Measurements from ENCODE around the gene KRTAP20-3.

Gene KRTAP20-3

DNA sequence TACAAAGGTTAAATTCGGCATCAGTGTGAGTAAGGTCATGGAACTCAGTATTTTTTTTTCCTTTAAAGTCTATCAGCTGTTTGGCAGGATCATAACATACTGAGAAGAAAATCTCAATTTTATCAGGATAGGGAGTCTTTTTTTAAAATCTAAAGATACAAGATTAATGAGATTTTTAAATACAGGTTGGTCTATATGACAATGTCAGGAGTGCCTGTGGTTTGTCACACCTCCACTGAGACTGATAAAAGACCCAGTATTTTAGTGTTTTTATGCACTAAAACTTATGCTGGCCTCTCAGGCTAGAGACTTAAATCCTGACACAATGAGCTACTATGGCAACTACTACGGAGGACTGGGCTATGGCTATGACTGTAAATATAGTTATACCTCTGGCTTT lies at the start of gene KRTAP20-3:
TSS of gene KRTAP20-3 (plus strand) at position 301 of the 400 bp plus-strand sequence.
- DNase-seq = no peak

DNA sequence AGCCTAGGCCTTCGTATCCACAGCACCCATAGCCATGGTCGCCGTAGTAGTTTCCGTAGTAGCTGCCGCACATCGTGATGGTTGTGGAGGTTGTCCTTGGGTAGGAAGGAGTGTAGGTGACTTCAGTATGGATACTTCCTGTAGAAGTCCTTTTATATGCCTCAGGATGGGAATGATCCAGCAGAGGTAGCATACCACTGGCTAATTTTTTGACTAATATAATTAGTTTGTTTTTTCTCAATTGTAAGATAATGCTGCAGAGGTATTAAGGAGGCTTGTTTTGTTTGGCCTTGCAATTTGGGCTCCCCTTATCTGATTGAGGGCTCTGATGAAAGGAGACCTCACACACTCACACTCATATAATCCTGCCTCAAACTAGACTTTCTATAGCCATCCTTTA lies 43.9 kb upstream of the KRTAP20-3 start, which contains the start of gene KRTAP6-2:
TSS of gene KRTAP6-2 (minus strand) at position 101 of the 400 bp plus-strand sequence. CDS start at position 73, 28 bp downstream.
- no peak for DNase-seq

DNA sequence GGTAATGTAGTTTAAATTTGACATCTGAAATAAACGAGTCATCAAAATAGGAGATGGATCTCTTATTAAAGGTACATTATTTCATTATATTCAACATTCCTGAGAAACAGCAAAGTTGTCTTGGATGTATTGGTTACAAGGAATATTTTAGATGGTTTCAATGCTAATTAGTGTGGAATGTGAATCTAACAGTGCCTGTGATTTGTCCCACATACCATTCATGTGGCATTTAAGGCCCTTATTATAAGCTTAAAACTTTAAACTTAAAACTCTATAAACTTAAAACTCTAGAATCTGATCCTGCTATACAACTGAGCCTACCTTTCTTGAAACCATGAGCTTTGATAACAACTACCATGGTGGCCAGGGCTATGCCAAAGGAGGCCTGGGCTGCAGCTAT lies 41.9 kb upstream of the KRTAP20-3 start, which contains the start of gene KRTAP22-1:
TSS of gene KRTAP22-1 (plus strand) at position 301 of the 400 bp plus-strand sequence.
- DNase-seq = no peak

DNA sequence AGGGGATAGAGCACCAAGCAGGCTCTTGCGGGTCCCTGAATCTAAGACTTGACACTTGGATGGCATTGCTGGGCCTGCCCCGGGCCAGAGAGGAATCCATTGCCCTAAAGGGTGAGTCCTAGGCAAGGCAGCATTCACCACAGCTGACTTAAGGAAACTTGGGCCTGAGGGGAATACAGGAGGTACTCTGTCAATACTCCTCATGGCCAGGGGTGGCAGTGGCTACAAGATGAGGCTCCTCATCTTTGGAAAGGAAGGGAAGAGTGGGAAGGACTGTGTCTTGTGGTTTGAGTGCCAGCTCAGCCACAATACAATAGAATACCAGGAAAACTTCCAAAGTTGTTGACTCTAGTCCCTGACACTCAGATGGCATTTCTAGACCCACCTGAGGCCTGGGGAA lies 36.7 kb upstream of the KRTAP20-3 start:
- no peak for DNase-seq

DNA sequence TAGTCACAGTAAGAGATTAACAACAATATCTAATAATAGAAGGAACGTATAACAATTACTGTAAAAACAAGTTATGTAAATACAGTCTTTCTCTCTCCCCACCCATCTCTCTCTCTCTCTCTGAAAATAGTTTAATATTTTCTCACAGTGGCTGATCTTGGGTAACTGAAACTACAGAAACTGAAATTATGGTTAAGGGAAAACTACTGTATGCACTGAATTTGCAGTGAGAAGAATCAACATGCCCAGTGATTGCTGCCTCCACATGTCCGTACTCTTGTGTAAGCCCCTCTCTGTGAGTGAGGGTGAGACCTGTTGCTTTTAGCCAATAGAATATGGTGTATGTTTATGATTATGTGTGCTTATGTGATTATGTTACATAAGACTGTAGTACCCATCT lies 30.5 kb upstream of the KRTAP20-3 start:
- DNase-seq = no peak

DNA sequence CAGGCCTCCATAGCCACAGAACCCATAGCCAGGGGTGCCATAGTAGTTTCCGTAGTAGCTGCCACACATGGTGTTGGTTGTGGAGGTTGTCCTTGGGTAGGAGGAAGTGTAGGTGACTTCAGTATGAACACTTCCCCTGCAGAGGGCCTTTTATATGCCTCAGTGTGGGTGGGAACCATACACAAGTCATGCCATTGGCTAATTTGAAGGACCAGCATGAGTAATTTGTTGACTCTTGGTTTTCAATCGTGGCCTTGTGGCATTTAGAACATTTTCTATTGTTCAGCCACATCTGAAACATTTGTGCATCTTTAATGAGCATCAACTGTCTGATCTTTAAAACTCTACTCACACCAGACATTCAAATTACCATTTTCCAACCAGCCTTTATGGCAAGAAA lies 28.8 kb upstream of the KRTAP20-3 start, which contains the start of gene KRTAP6-1:
TSS of gene KRTAP6-1 (minus strand) at position 95 of the 400 bp plus-strand sequence. CDS start at position 69, 26 bp downstream.
- no peak for DNase-seq

DNA sequence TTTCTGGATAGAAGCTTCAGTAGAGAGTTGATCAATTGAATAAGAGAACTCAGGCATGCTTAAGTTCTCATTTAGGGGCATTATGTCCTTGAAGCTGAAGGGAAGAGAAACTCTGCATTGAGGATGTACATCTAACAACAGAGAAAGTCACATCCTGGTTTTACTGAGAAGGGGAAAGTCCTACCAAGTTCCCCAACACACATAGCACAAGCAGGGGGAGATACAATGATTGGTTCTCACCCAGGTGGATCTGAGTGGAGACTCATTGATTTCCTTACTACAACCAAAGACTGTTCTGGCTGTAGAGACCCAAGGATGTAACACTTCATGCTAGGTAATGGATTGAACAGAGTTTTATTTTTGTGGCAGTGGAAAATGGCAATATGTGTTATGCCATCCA lies 27.5 kb upstream of the KRTAP20-3 start:
- no peak for DNase-seq

DNA sequence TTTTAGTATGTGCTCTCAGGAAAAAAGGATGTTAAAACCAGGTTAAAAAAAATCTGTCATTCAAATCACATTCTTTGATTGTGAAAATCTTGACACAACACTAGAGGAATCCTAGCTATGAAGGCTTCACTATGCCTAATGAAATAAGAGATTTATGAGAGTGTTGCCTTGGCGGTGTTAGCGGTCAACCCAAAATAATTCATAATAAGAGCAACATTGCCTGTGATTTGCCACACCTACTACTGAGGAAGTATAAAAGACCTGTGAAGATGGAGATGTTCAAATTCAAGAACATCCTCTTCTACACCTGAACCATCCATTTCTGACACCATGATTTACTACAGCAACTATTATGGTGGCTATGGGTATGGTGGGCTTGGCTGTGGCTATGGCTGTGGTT lies 26.5 kb upstream of the KRTAP20-3 start, which contains the start of gene KRTAP20-1:
TSS of gene KRTAP20-1 (plus strand) at position 301 of the 400 bp plus-strand sequence. CDS start at position 331, 30 bp downstream.
- DNase-seq = no peak

DNA sequence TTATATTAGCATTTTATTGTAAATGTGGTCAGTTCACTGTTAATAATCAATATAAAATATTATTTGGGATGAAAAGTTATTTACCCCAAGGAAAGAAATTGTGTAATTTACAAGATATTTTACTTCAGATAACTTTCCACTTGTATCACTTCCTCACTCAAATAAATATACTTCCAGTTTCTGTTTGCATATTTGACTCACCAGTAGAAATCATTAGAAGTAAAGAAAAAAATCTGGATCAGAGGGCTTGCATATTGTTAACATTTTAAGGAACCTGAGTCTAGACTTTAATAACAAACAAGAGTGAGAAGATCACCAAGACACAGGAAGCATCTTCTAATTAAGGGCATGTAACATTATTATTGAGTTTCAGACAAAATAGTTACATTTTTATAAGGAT lies 22.6 kb upstream of the KRTAP20-3 start:
- no peak for DNase-seq

DNA sequence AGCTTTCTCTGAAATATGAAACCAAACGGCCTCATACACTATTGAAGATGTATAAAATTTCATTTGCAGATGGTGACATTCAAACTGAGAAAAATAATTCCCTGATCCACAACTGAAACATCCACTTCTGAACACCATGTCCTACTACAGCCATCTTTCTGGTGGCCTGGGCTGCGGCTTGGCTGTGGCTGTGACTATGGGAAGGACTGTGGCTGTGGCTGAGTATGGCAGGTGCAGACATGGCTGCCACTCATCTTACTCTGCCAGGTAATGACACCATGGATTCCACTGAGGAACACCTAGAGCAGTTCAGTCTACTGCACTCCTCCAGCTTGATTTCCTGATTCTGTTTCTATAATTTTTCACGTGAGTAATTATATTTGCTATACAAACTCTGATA lies 22.1 kb upstream of the KRTAP20-3 start, which contains the start of gene KRTAP20-4:
TSS of gene KRTAP20-4 (plus strand) at position 106 of the 400 bp plus-strand sequence.
- DNase-seq = no peak

DNA sequence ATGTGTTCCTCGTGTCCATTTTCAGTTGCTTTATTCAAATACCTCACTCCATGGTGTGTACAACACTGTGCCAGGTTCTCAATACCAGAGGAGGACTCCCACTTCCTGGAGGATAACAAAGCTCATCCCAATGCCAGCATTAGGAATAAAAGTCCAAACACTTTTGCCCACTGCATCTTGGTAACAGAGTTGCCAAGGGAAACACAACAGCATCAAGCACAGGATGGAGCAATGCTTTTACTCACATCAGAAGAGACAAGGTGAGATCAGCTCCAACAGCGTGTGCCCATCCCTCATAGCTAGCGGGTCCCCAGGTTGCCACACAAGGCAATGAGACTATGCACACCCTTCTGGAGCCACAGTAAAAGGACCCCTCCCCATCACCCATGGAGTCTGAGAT lies 19.3 kb upstream of the KRTAP20-3 start:
- no peak for DNase-seq

DNA sequence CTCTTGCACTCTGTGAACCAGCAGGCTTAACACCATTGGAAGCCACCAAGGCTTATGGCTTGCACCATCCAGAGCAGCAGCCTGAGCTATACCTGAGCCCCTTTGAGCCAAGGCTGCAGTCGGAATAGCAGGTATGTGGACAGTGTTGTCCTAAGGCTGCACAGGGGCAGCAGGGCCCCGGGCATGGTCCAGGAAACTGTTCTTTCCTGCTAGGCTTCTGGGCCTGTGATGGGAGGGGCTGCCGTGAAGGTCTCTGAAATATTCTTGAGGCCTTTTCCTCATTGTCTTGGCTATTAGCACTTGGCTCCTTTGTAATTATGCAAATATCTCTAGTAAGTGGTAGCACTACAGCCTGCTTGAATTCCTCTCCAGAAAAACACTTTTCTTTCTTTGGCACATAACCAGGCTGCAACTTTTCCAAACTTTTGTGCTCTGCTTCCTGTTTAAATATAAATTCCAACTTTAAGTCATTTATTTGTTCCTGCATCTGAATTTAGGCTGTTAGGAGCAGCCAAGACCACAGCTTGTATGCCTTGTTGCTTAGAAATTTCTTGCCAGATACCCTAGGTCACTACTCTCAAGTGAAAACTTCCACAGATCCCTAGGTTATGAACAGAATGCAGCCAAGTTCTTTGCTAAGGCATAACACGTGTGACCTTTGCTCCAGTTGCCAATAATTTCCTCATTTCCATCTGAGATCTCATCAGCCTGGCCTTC lies 17.1 kb upstream of the KRTAP20-3 start:
- no peak for DNase-seq

DNA sequence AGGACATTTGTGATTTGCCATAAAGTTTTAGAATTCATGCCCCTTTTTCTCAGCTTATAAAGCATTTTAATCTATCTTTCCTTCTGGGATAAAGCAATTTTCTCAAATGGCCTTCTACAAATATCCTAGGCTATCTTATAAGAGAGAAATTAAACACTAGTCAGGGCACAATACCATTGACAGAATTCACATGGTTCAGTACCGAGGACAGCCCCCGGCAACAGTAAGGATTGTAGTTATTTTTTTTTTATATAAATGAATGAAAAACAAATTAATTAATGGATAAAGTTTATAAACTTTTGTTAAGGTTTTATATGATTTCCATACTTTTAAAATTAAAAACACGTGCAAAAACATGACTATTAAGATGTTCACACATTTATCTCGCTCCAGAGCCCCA lies 14.6 kb upstream of the KRTAP20-3 start:
- no peak for DNase-seq

DNA sequence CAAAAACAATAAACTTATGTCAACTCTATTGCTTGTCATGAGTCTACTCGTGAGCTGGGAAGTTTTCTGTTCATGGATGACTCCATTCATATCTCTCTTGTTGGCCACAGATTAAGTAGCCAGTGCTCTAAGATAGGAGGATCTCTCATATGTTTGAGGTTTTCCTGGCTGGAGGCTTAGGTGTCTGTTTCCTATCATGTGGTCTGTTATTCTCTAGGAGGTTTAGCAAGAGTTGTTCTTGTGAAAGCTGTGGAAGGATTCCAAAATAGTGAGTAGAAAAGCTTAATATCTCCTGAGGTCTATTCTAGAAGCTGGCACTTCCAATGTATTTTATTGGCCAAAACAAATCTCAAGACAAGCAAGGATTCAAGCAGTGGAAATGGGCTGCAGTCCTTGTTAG lies 13.5 kb upstream of the KRTAP20-3 start:
- no peak for DNase-seq

DNA sequence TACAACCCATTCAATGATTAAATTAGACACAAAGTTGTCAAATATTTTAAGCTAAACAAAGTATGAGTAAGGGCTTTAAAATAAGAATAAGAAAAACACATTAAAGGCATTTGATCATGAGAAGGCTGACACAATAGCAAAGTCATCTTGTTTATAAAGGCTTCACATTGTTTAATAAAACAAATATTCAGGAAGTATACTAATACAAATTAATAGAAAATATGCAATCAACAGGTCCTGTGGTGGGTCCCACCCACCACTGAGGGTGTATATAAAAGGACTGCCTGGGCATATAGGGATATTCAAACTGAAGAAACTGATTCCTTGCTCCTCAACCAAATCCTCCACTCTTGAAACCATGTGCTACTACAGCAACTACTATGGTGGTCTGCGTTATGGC lies 7.8 kb upstream of the KRTAP20-3 start, which contains the start of gene KRTAP20-2:
TSS of gene KRTAP20-2 (plus strand) at position 301 of the 400 bp plus-strand sequence. CDS start at position 359, 58 bp downstream.
- DNase-seq = no peak

DNA sequence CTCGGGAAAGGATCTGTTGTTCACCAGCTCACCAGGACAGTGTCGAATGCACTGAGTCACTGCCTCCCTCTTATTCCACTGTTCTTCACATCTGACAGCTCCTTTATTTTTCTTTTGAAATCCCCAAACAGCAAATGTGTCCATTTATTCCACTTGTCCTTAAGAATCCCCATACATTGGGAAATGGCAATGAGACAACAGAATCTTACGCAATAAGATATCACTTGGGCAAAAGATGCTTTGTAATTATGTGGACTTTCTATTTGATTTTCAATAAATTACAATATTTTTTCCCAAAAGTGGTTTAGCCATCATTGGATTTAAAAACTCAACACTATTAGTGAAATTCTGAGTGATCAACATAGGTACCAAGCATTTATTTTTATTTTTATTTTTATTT lies 4.0 kb upstream of the KRTAP20-3 start:
- no peak for DNase-seq

DNA sequence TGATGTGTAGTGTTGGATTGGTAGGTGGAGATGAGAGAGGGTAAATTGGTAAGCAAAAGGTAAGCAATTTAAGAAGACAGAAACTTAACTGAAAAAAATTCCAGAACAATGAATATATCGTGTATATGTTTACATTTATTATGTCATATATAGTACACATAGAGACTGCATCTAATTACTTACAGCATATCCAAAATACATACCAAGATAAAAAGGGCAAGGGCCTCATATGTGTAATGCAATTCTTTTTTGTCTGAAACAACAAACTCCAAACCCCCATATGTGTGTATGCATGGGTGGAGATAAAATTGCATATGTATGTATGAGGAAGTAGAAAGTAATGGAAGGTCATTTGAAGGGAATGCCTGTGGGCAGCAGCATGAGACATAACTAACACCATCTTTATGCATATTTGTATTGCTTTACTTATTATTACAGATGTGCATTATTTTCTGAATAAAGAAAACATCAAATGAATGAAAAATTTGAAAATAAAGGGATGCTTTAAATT lies 4.3 kb downstream of the KRTAP20-3 start:
- DNase-seq = no peak

DNA sequence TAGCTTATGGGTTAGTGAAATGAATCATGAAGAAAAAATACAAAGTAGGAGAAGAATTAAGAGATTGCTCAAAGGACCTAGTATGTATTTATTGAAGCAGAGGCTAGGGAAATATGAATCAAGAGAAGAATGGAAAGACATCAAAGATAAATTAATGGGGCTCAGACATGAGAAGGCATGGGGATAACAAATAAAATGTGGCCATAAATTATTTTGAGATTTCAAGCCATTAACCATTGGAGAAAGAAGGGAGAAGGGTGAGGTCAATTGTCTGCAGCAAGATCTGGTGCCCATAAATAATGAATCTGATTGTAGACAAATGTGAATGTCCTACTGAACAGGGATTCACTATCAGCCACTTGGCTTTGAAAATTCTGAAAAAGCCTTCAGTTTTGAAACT lies 10.2 kb downstream of the KRTAP20-3 start:
- no peak for DNase-seq

DNA sequence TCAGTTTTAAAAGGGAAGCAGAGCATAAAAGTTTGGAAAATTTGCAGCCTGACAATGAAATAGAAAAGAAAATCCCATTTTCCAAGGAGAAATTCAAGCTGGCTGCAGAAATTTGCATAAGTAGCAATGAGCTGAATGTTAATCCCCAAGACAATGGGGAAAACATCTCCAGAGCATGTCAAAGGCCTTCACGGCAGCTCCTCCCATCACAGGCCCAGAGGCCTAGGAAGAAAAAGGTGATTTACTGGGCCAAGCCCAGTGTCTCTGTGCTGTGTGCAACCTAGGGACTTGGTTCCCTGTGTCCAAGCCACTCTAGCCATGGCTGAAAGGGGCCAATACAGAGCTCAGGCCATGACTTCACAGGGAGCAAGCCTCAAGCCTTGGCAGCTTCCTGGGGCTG lies 26.1 kb downstream of the KRTAP20-3 start:
- DNase-seq = no peak

DNA sequence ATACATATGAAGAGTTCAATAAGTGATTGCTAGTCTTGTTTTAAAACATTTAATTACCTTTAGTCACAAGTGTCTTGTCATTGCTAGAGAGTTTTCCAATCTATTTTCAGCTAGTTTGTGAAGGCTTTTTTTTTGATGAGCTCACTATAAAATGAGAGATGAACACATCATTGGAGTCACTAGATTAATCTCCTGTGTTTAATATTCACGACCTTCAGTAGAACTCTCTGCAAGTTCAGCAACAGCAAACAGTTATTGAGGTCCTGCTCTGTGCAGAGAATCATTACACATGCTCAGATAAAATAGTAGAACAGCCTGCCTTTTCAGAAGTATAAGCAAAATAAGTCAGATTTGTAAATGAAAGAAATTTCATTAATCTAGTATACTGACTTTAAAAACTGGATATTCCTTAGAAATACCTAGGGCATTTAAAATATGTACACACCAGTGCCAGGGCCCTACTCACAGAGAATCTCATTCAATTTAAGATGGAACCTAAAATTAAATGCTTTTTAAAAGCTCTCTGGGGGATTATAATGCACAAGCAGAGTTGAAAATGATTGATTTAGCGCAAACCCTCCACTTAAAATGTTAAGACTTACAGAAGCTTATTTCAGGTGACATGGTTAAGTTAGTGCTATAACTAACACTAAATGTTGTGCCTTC lies 30.5 kb downstream of the KRTAP20-3 start:
- DNase-seq = no peak

DNA sequence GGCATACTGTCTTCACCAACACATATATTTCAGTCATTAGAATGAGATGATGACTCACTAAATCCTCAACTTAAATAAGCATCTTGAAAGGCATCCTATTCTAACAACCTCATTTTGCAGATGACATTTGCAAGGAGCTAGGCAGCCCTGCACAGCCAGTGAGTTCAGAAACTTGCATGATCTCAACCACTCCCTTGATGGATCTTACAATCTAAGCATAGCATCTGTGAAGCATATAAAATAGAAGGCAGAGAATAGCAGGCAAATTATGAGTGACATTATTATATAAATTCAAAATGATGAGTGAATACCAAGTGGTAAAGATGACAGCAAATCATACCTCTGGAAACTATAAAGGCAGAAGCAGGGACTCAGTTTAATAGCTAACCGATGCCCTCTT lies 31.6 kb downstream of the KRTAP20-3 start:
- no peak for DNase-seq

DNA sequence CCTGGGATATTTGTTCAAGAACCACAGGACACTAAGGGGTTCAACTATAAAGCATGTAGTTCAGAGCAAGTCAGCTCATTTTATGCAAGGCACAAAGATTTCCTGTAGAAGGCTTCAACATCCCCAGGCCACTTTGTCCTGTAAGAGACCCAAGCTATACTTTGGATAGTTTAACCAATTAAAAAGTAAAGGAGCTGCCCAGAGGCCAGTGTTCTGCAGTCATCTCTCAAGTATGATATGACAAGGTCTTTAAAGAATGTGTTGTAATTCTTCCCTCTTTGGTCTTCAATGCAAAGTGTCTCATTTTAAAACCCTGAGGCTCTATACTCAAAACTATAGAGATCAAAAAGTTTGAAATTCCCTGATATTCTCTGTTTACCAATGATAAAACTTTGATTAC lies 34.1 kb downstream of the KRTAP20-3 start:
- DNase-seq = no peak

DNA sequence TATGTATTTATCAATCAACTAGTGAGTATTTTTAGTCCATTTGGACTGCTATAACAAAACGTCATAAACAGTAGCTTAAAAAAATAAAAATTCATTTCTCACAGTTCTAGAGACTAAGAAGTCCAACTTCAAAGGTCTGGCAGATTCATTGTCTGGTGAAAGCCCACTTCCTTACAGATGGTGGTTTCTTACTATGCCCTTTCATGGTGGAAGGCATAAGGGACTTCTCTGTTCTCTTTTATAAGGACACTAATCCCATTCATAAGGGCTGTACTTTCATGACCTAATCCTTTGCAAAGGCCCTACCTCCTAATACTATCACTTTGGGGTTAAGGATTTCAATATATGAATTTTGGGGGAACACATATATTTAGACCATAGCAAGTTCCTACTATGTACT lies 37.9 kb downstream of the KRTAP20-3 start:
- DNase-seq = no peak

DNA sequence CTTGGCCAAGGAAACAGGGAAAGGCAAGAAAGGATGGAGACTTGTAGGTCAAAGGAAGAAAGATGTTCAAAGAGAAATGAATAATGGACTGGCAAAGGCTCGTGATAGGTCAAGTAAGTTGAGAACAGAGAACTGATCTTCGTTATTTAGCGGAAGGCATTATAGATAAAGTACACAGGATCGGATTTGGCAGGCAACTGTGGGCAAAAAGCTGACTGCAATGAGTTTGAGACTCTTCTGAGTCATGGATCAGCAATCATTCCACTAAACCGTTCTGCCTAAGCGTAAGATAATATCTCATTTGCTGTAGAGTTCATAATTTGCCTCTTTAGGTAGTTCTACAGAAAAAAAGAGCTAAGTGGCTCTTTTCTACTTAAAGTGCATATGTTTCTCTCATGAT lies 41.8 kb downstream of the KRTAP20-3 start:
- no peak for DNase-seq
